Upper lobe of left lung (tissue), 6 donors: ENCODE results near the gene MBP. TPM values are rescaled to one million over a fixed set of nuclear protein-coding genes. Genes with fewer than 3 reads are reported as not detected.
"Not testable (repeated sequence)": the region's sequence is repeated elsewhere in the genome, so short reads cannot be mapped to it uniquely, and the experiment has no call there.

ENCODE experiments used
- ATAC-seq, 2 donors: fragments of 200-7000 bp; cut with Tn5 transposase; one replicate each; pipeline ENCODE4 v1.9.1; 2022; ENCODE audit warnings: mild to moderate bottlenecking in 2 of 2, moderate library complexity in 2 of 2; ENCODE audit not compliant: low FRiP score in 2 of 2
- DNase-seq, 2 donors: peaks; one replicate each; pipeline ENCODE4 v3.0.0-alpha.2; 2019 to 2020
- H3K27ac ChIP-seq, 4 donors: fragments of 200-600 bp; sonication (generic); one replicate each; pipeline ENCODE4 v1.5.1; 2016 to 2019
- H3K27me3 ChIP-seq, 4 donors: fragments of 200-600 bp; sonication (generic); one replicate each; pipeline ENCODE4 v1.5.1; 2017 to 2019
- H3K36me3 ChIP-seq, 4 donors: fragments of 200-600 bp; sonication (generic); one replicate each; pipeline ENCODE4 v1.5.1; 2016 to 2019
- H3K4me1 ChIP-seq, 4 donors: fragments of 200-600 bp; sonication (generic); one replicate each; pipeline ENCODE4 v1.5.1; 2018 to 2019
- H3K4me3 ChIP-seq, 4 donors: fragments of 200-600 bp; sonication (generic); one replicate each; pipeline ENCODE4 v1.5.1; 2017 to 2019; ENCODE audit warnings: mild to moderate bottlenecking in 2 of 4, moderate library complexity in 1 of 4
- H3K9me3 ChIP-seq, 4 donors: fragments of 200-600 bp; sonication (generic); one replicate each; pipeline ENCODE4 v1.5.1; 2018 to 2019
- CTCF ChIP-seq, 6 experiments: fragments of 450-650 bp in 4 of 6; fragments of 200-600 bp in 2 of 6; sonication (generic) in 2 of 6; IDR thresholded peaks; one replicate each; pipeline ENCODE4 v1.5.1; 2016 to 2019; ENCODE audit warnings: antibody characterized with exemption in 6 of 6
- EP300 ChIP-seq, 4 donors: sonication (generic); formaldehyde crosslinking; IDR thresholded peaks; one replicate each; pipeline ENCODE4 v1.5.1; 2017; ENCODE audit warnings: antibody characterized with exemption in 4 of 4, control low read depth in 2 of 4
- POLR2A ChIP-seq, 4 donors: fragments of 450-650 bp; IDR thresholded peaks; one replicate each; pipeline ENCODE4 v1.5.1; 2016 to 2017; ENCODE audit warnings: antibody characterized with exemption in 4 of 4, mild to moderate bottlenecking in 2 of 4
- POLR2AphosphoS5 ChIP-seq, 2 donors: sonication (generic); formaldehyde crosslinking; IDR thresholded peaks; one replicate each; pipeline ENCODE4 v1.5.1; 2017; ENCODE audit warnings: antibody characterized with exemption in 2 of 2
- WGBS, 2 donors: methylation state at CpG; one replicate each; pipeline ENCODE4 v1.1.5; 2017 to 2018; 5-methylcytosine and 5-hydroxymethylcytosine counted together
- total RNA-seq, 6 donors: library from RNA; depleted of rRNA in 4 of 6; stranded (reverse); fragments of >200 nt in 4 of 6; gene quantifications; one replicate each; pipeline versions ENCODE4 v1.1.0 to v1.2.1, GENCODE V29; 2016 to 2021
- donor health status: DM: no; HTN: no; CAD: no; lungs with moderate emphysema.
- donor health status: DM: no; HTN: yes; CAD: no; lungs with severe emphysema.

The MBP gene
- total RNA-seq, 6 donors from 2014 or later = 55.5 to 87.6 (median 68.8) TPM

GRCh38 chr18:76953583-76954233, 178.9 kb downstream of the MBP start:
- peaks cover 0 to 32% (median 12%) of the 10 kb centered on the region in 4 donors for H3K36me3 ChIP-seq
- TF ChIP-seq POLR2AphosphoS5 (IDR thresholded peaks at IDR 0.05) (no peak), EP300 (IDR thresholded peaks at IDR 0.05) (peak in 1 of 4 donors; percentile 56), POLR2A (IDR thresholded peaks at IDR 0.05) (no peak)
- 44 to 45% methylated on average over 12 of the region's 12 CpGs for WGBS, 2 donors
- ATAC-seq = peak; percentile 66
- H3K4me1 ChIP-seq = peaks cover 15 to 46% (median 31%) of the 10 kb centered on the region in 4 donors
- no peak overlapping the region for H3K4me3 ChIP-seq
- peak; percentile 81 to 91 for DNase-seq
- H3K9me3 ChIP-seq = no peaks in the 10 kb centered on the region
- no peaks in the 10 kb centered on the region for H3K27me3 ChIP-seq
- peak overlapping the region; percentile 73 to 80 (median 76) for H3K27ac ChIP-seq

DNA sequence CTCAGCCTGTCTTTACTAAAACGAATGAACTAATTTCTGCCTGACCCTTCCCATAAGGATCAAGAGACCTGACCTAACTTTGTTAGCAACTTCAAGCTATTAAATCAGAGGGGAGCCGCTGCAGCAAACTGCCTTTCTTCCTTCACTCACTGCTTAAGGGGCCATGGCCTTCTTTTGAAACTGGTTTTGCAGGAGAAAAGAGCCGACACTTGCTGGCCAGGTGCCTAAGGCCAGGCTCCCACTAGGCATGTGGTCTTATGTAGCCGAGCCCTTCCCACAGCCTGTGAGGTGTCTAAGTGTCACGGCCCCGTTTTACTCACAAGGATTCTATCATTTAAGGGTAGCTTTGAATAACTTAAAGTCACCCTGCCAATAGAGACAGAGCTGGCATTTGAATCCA, 179.4 kb downstream of the MBP start:
- DNase-seq (peak in 1 of 2 donors; percentile 80), ATAC-seq (peak in 1 of 2 donors; percentile 37)
- Histone ChIP-seq H3K9me3 (no peaks in the 10 kb centered on the region), H3K27me3 (no peaks in the 10 kb centered on the region), H3K4me3 (no peak overlapping the region), H3K36me3 (peaks cover 2 to 34% (median 16%) of the 10 kb centered on the region in 4 donors), H3K4me1 (peaks cover 12 to 45% (median 25%) of the 10 kb centered on the region in 4 donors), H3K27ac (peak overlapping the region; percentile 73 to 80 (median 76))
- WGBS, 2 donors = 52 to 57% methylated on average over 6 of the region's 6 CpGs
- TF ChIP-seq CTCF (IDR thresholded peaks at IDR 0.05) = no peak
- TF ChIP-seq POLR2A (IDR thresholded peaks at IDR 0.05) = no peak
- no peak for TF ChIP-seq POLR2AphosphoS5 (IDR thresholded peaks at IDR 0.05)
- no peak for TF ChIP-seq EP300 (IDR thresholded peaks at IDR 0.05)

- no peak overlapping the region for H3K4me3 ChIP-seq
- DNase-seq = peak in 1 of 2 donors; percentile 60
- peak overlapping the region; percentile 73 to 80 (median 76) for H3K27ac ChIP-seq
- peak; percentile 19 to 56 for ATAC-seq
- 64 to 86% methylated on average over 4 of the region's 4 CpGs for WGBS, 2 donors
- H3K4me1 ChIP-seq = peaks cover 12 to 43% (median 25%) of the 10 kb centered on the region in 4 donors
- H3K9me3 ChIP-seq = no peaks in the 10 kb centered on the region
- H3K36me3 ChIP-seq = peaks cover 2 to 32% (median 18%) of the 10 kb centered on the region in 4 donors
- TF ChIP-seq EP300 (IDR thresholded peaks at IDR 0.05) (peak in 1 of 4 donors; percentile 10), POLR2AphosphoS5 (IDR thresholded peaks at IDR 0.05) (no peak)
- no peaks in the 10 kb centered on the region for H3K27me3 ChIP-seq
Observed at GRCh38 chr18:76952747-76953146, 179.8 kb downstream of the MBP start.

- 84 to 85% methylated on average over 12 of the region's 12 CpGs for WGBS, 2 donors
- no peak for ATAC-seq
- H3K36me3 ChIP-seq = peaks cover 2 to 32% (median 18%) of the 10 kb centered on the region in 4 donors
Observed at GRCh38 chr18:76951456-76952247, 180.9 kb downstream of the MBP start.

DNA sequence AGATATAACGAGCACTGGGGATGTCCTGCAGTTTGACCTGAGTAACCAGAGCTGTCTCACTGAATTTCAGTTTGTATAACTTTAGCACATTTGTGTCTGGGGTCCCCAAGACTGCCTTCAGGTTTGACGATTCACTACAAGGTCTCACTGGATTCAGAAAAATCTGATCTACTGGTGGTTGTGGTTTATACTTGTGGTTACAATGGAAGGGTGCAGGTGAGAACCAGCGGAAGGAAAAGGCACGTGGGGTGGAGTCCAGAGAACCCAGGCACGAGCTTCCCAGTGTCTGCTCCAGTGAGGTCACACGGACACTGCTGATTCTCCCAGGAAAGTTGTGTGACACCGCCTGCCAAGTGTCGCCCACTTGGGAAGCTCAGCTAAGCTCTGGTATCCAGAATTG, 184.2 kb downstream of the MBP start:
- Histone ChIP-seq H3K27me3 (no peaks in the 10 kb centered on the region), H3K4me1 (peaks cover 2 to 23% (median 14%) of the 10 kb centered on the region in 4 donors), H3K9me3 (no peaks in the 10 kb centered on the region), H3K36me3 (peaks cover 2 to 27% (median 15%) of the 10 kb centered on the region in 4 donors), H3K27ac (no peak overlapping the region), H3K4me3 (no peak overlapping the region)
- 83 to 92% methylated on average over 8 of the region's 8 CpGs for WGBS, 2 donors
- TF ChIP-seq CTCF (IDR thresholded peaks at IDR 0.05) = no peak
- TF ChIP-seq POLR2AphosphoS5 (IDR thresholded peaks at IDR 0.05) = no peak
- no peak for TF ChIP-seq EP300 (IDR thresholded peaks at IDR 0.05)
- TF ChIP-seq POLR2A (IDR thresholded peaks at IDR 0.05) = no peak
- no peak for ATAC-seq
- DNase-seq = no peak

More at GRCh38 chr18:76951456-76952247, 180.9 kb downstream of the MBP start:
- H3K9me3 ChIP-seq = no peaks in the 10 kb centered on the region
- no peak for TF ChIP-seq EP300 (IDR thresholded peaks at IDR 0.05)
- TF ChIP-seq POLR2A (IDR thresholded peaks at IDR 0.05) = no peak
- TF ChIP-seq POLR2AphosphoS5 (IDR thresholded peaks at IDR 0.05) = no peak
- no peak for TF ChIP-seq CTCF (IDR thresholded peaks at IDR 0.05)
- no peaks in the 10 kb centered on the region for H3K27me3 ChIP-seq
- no peak overlapping the region for H3K4me3 ChIP-seq
- H3K4me1 ChIP-seq = peaks cover 12 to 33% (median 19%) of the 10 kb centered on the region in 4 donors
- H3K27ac ChIP-seq = peak overlapping the region in 2 of 4 donors; percentile 77 to 80
- DNase-seq = no peak

- 82 to 95% methylated on average over 8 of the region's 8 CpGs for WGBS, 2 donors
- H3K27ac ChIP-seq = peak overlapping the region; percentile 2 to 69 (median 51)
- not testable (repeated sequence) for H3K4me1 ChIP-seq
Observed at GRCh38 chr18:76944346-76944745, 188.2 kb downstream of the MBP start.

More at GRCh38 chr18:76944346-76944745, 188.2 kb downstream of the MBP start:
- peaks cover 0 to 35% (median 15%) of the 10 kb centered on the region in 4 donors for H3K36me3 ChIP-seq
- DNase-seq, ATAC-seq, H3K9me3 ChIP-seq, H3K27me3 ChIP-seq, H3K4me3 ChIP-seq: not testable (repeated sequence)
